Right atrium auricular region (tissue), 2 donors: Measurements from ENCODE around the gene CDC34. TPM values are rescaled to one million over a fixed set of nuclear protein-coding genes. Genes with fewer than 3 reads are reported as not detected.

ENCODE experiments used
- DNase-seq: peaks from one replicate; pipeline ENCODE4 v3.0.0-alpha.2; 2019; ENCODE audit warnings: low spot score
- H3K27ac ChIP-seq, 2 donors: fragments of 200-600 bp; sonication (generic); 1 replicate in 1 of 2; 2 replicates in 1 of 2; pipeline ENCODE4 v1.5.1; 2016 to 2019
- H3K27me3 ChIP-seq, 2 donors: fragments of 200-600 bp; sonication (generic); one replicate each; pipeline versions ENCODE4 v1.5.1 to v1.6.0; 2017 to 2019
- H3K36me3 ChIP-seq: fragments of 200-600 bp; sonication (generic); one replicate; pipeline ENCODE4 v1.5.1; 2016
- H3K4me1 ChIP-seq, 2 donors: fragments of 200-600 bp; sonication (generic); one replicate each; pipeline versions ENCODE4 v1.5.1 to v1.6.0; 2017 to 2019
- H3K4me3 ChIP-seq, 2 donors: fragments of 200-600 bp; sonication (generic); 1 replicate in 1 of 2; 2 replicates in 1 of 2; pipeline ENCODE4 v1.5.1; 2017 to 2019; ENCODE audit warnings: mild to moderate bottlenecking in 1 of 2, moderate library complexity in 1 of 2
- H3K9me3 ChIP-seq, 2 donors: fragments of 200-600 bp; sonication (generic); one replicate each; pipeline ENCODE4 v1.5.1; 2019
- total RNA-seq, 2 donors: library from RNA; depleted of rRNA; stranded (reverse); fragments of >200 nt; gene quantifications; one replicate each; pipeline ENCODE4 v1.1.0, GENCODE V29; 2016
- TF ChIP-seq, protein P1 (sequence below), 2 donors: fragments of 200-600 bp; sonication (generic); IDR thresholded peaks; one replicate each; pipeline ENCODE4 v1.5.1; 2019; ENCODE audit warnings: antibody characterized with exemption in 2 of 2

The CDC34 gene
- total RNA-seq, 2 donors from 2014 or later, result 55.8 to 75.0 TPM

DNA sequence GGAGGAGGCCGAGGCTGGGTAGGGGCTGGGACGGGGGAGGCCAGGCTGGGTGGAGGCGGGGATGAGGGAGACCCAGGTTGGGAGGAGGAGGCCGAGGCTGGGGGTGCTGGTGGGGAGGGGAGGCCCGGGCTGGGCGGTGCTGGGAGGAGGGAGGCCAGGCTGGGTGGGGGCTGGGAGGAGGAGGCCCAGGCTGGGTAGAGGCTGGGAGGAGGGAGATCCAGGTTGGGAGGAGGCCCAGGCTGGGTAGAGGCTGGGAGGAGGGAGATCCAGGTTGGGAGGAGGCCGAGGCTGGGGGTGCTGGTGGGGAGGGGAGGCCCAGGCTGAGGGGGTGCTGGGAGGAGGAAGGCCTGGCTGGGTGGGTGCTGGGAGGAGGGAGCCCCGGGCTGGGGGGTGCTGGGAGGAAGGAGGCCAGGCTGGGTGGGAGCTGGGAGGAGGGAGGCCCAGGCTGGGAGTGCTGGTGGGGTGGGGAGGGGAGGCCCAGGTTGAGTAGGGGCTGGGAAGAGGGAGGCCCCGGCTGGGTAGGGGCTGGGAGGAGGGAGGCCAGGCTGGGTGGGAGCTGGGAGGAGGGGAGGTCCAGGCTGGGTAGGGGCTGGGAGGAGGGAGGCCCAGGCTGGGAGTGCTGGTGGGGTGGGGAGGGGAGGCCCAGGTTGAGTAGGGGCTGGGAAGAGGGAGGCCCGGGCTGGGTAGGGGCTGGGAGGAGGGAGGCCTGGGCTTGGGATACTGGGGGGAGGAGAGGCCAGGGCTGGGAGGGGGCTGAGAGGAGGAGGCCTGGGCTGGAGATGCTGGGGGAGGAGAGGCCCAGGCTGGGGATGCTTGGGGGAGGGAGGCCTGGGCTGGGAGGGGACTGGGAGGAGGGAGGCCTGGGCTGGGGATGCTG, 13.6 kb upstream of the CDC34 start:
- no peaks in the 10 kb centered on the region for H3K27me3 ChIP-seq
- DNase-seq, result no peak
- H3K4me3 ChIP-seq, result no peak overlapping the region
- H3K9me3 ChIP-seq, result no peaks in the 10 kb centered on the region
- no peak overlapping the region for H3K27ac ChIP-seq
- H3K4me1 ChIP-seq, result peaks cover 0 to 5% of the 10 kb centered on the region in 2 donors
- H3K36me3 ChIP-seq, result no peaks in the 10 kb centered on the region
- TF ChIP-seq, protein P1, sequence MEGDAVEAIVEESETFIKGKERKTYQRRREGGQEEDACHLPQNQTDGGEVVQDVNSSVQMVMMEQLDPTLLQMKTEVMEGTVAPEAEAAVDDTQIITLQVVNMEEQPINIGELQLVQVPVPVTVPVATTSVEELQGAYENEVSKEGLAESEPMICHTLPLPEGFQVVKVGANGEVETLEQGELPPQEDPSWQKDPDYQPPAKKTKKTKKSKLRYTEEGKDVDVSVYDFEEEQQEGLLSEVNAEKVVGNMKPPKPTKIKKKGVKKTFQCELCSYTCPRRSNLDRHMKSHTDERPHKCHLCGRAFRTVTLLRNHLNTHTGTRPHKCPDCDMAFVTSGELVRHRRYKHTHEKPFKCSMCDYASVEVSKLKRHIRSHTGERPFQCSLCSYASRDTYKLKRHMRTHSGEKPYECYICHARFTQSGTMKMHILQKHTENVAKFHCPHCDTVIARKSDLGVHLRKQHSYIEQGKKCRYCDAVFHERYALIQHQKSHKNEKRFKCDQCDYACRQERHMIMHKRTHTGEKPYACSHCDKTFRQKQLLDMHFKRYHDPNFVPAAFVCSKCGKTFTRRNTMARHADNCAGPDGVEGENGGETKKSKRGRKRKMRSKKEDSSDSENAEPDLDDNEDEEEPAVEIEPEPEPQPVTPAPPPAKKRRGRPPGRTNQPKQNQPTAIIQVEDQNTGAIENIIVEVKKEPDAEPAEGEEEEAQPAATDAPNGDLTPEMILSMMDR (IDR thresholded peaks at IDR 0.05), result no peak

DNA sequence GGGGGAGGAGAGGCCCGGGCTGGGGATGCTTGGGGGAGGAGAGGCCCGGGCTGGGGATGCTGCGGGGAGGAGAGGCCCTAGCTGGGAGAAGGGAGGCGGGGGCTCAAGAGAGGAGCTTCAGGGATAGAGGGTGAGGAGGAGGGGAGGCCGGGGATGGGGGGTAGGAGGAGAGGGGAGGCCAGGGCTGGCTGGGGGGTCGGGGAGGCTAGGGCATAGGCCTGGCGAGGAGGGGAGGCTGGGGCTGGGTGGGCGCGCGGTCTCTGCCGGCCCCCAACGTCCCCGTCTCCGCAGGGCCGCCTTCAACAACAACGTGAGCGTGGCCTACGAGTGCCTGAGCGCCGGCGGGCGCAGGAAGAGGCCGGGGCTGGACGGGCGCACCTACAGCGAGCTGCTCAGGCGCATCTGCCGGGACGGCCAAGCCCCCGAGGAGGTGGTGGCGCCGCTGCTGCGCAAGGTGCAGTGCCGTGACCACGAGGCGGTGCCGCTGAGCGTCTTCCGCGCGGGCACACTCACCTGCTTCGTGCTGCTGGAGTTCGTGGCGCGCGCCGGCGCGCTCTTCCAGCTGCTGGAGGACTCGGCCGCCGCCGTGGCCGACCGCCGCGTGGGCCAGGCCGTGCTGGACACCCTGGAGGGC, 12.8 kb upstream of the CDC34 start:
- DNase-seq, result no peak
- no peak overlapping the region for H3K27ac ChIP-seq
- H3K4me1 ChIP-seq, result no peaks in the 10 kb centered on the region
- no peak overlapping the region for H3K4me3 ChIP-seq
- no peaks in the 10 kb centered on the region for H3K27me3 ChIP-seq
- H3K36me3 ChIP-seq, result no peaks in the 10 kb centered on the region
- H3K9me3 ChIP-seq, result no peaks in the 10 kb centered on the region
- TF ChIP-seq, protein P1 (IDR thresholded peaks at IDR 0.05), result no peak

DNA sequence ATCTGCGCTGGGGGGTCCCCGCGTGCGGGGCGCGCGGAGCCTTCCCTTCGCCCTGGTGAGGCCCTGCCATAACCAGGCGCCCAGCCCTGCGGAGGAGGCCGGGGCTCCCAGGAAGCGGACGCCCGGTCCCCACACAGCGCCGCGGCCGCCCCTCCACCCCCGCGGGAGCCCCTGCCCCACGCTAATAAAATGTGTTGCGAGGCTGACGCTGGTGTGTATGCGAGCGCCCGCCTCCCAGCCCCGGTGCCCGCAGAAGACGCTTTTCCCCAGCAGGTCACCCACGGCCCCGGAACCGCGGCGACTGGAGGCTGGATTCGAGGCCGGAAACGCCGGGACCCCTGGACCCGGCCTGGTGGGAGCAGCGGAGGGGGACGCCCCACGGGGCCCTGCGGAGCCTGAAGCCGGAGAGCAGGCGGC, 12.1 kb upstream of the CDC34 start:
- Histone ChIP-seq H3K36me3 (no peaks in the 10 kb centered on the region), H3K4me3 (no peak overlapping the region), H3K4me1 (no peaks in the 10 kb centered on the region), H3K27ac (no peak overlapping the region), H3K9me3 (no peaks in the 10 kb centered on the region), H3K27me3 (no peaks in the 10 kb centered on the region)
- no peak for DNase-seq
- TF ChIP-seq, protein P1 (IDR thresholded peaks at IDR 0.05), result no peak

DNA sequence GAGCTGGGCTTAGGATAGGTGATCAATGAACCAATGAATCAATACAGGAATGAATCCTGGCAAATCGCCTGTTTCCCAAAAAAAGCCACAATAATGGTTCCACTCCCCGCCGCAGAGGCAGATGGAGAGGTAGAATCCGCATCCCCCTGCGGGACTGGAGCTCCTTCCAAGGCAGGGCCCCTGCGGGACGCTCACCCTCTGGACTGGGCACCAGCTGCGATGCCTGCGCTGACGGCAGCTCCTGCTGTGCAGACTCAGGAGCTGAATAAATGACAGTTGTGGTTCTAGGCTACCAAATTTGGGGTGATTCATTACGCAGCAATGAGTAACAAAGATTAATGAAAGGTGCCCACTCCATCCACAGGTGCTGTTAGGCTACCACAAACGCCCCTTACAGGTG, 8.8 kb upstream of the CDC34 start:
- Histone ChIP-seq H3K27ac (no peak overlapping the region), H3K4me1 (no peaks in the 10 kb centered on the region), H3K9me3 (no peaks in the 10 kb centered on the region), H3K27me3 (no peaks in the 10 kb centered on the region), H3K4me3 (no peak overlapping the region), H3K36me3 (no peaks in the 10 kb centered on the region)
- no peak for DNase-seq
- TF ChIP-seq, protein P1 (IDR thresholded peaks at IDR 0.05), result no peak

- no peak for DNase-seq
- TF ChIP-seq, protein P1 (IDR thresholded peaks at IDR 0.05), result no peak
- Histone ChIP-seq H3K36me3 (no peaks in the 10 kb centered on the region), H3K4me1 (no peaks in the 10 kb centered on the region), H3K9me3 (no peaks in the 10 kb centered on the region), H3K4me3 (no peak overlapping the region), H3K27ac (no peak overlapping the region), H3K27me3 (no peaks in the 10 kb centered on the region)
Measured at GRCh38 chr19:524062-524674, 7.4 kb upstream of the CDC34 start.
